NT2/D1 (cell line): Measurements from ENCODE around the gene UBE4B.

Source experiments
- YY1 ChIP-seq: IDR thresholded peaks from 2 replicates; pipeline ENCODE4 v1.6.1; 2011; ENCODE audit not compliant: insufficient read length, insufficient read depth
- ZNF274 ChIP-seq: IDR thresholded peaks from 2 replicates; pipeline ENCODE4 v1.6.1; 2011; ENCODE audit warnings: mild to moderate bottlenecking, low read depth, low read length

DNA sequence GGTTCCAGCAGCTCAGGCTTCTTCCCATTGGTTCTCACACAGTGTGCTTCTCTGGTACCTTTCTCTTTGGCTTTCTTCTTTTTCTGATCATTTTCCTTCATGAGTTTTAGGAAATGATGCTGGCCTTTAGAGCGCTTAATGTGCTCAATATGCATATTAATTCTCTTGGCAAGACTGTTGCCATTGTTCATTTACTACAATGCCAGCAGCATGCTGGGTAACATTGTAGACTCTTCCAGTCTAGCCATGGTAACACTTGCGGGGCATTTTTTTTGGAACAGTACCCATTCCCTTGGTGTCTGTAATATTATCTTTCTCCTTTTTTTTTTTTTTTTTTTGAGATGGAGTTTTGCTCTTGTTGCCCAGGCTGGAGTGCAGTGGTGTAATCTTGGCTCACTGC is 21.7 kb downstream of the UBE4B start:
- TF ChIP-seq YY1 (no peak), ZNF274 (no peak)
